ENCODE results near the gene TARP.

Gene TARP

GRCh38 chr7:38273286-38273995 is at the start of gene TARP:
Gene TARP, minus strand, starts transcription at chr7:38273636.
- DNase-seq: no peak

DNA sequence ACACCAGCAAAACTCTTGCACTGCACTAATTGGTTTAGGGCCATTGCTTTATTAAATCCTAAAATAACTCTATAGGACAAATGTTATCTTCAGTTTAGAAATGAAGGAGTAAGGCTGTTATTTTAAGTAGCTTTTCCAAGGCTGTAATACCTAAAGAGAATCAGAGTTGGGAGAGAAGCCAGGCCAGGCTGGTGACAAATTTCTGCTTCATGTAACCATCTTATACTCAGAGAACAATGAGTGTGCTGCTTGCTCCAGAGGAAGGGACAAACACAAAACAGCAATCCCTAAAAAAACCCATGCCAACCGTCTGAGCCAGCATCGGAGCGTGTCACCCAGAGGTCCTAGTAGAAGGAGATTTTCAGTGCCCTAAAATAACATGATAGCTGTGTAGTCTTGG is 49.7 kb upstream of the TARP start:
- no peak for DNase-seq

DNA sequence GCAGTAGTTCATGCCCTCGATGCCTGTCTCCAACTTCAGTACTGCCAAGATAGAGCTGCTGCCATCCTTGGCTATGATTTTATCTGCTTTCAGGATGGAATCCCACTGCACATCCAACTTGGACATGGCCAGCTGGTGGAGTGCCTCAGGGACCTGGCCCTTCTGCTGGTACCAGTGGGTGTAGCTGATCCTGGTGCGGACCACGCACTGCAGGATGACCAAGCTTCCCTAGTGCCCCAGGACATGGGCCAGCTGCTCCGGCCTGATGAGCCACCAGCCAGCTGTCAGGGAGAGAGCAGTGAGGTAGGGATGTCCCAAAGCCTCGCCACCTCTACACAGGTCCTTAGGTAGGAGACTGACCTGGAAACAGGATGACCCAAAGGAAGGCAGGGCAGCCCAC is 49.0 kb upstream of the TARP start:
- no peak for DNase-seq

GRCh38 chr7:38321967-38322366 is 48.5 kb upstream of the TARP start:
- no peak for DNase-seq

- no peak for DNase-seq
Measured at GRCh38 chr7:38321515-38321944, 48.1 kb upstream of the TARP start.

- no peak for DNase-seq
Measured at GRCh38 chr7:38321050-38321449, 47.6 kb upstream of the TARP start.

DNA sequence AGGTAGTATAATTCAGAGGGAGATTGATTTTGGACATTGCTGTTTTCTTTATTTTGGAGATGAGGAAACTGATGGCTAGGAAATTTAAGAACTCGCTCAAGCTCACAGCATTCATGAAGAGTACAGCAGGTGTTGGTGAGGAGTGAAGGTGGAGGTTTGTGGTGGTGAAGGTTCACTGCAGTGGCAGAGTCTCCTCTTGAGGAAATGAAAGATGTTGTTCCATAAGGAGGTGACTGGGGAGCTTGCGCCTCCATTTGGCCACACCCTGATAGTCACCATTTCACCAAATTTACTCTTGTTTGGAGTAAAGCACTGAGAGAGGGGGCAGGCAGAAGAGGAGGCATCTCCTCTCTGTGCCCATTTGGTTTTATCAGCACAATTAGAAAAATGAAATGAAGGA is 46.4 kb upstream of the TARP start:
- no peak for DNase-seq

DNA sequence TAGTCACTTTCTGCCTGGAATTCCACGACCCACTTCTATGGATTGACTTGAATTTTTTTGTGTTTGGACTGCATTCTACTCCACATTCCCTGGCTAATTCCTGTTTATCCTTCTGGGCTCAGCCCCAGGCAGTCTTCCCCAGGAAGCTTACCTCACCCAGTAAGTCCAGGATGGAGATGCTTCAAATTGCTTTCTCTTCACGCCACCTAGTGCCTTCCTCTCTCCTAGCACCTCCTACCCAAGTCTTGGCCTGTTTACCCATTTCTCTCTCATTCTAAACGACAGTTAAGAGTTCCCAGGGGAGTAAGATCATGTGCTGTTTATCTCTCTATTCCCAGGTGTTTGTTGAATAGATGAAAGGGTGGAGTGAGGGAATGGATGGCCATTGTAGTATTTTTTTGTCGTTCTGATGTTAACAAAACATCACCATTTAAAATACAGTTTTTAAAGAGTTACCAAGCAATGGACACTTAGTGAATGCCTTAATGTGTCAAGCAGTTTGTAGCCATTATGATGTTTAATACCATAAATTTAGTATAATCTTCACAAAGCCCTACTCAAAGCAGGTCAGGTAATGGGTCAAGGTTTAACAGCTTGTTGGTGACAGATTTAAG is 45.5 kb upstream of the TARP start:
- peak; percentile 59 for DNase-seq

DNA sequence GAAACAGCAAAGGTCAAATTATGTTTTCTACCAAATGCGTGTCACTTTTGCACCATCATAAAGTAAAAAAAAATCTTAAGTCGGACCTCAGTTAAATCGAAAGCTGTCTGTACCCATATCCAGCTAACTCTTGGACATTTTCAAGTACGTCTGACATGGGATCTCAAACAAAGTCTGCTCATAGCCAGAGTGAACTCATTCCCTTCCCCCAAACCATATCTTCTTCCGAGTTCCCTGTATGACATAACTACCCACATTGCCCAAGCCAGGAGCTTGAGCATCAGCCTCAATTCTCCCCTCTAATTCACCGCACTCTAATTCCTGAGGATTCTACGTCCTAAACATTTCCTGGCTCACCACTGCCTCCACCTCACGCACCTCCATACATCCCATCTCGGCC is 44.8 kb upstream of the TARP start:
- no peak for DNase-seq

- DNase-seq: peak; percentile 41
Measured at GRCh38 chr7:38317515-38317914, 44.1 kb upstream of the TARP start.

DNA sequence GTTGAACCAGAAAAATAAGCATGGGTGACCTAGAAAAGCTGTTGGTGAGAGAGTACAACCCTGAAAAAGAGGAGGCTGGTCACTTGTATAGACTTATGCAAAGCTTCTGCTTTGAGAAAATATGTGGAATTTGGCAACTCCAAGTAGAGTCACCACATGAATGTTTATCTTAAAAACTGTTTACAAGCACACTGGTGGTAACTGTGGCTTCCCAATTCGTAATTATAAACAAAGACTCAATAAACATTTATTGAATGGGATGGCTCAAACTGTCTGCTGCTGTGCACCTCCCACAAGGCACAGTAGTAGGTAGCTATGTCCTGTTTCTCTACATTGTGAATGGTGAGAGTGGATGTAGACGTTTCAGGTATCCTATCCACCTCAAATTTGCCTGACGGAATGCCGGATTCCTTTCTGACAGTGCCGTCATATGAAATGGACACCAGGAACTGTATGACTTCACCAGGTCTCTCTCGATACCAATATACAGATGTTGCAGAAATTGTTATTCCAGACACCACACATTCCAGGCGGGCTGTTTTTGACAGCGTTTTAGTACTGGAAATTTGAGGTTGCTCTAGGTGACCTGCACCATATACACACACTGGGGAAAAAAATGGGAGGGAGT is 43.4 kb upstream of the TARP start:
- DNase-seq: no peak

GRCh38 chr7:38315410-38315809 is 42.0 kb upstream of the TARP start:
- DNase-seq: no peak

GRCh38 chr7:38312821-38313220 is 39.4 kb upstream of the TARP start:
- no peak for DNase-seq

DNA sequence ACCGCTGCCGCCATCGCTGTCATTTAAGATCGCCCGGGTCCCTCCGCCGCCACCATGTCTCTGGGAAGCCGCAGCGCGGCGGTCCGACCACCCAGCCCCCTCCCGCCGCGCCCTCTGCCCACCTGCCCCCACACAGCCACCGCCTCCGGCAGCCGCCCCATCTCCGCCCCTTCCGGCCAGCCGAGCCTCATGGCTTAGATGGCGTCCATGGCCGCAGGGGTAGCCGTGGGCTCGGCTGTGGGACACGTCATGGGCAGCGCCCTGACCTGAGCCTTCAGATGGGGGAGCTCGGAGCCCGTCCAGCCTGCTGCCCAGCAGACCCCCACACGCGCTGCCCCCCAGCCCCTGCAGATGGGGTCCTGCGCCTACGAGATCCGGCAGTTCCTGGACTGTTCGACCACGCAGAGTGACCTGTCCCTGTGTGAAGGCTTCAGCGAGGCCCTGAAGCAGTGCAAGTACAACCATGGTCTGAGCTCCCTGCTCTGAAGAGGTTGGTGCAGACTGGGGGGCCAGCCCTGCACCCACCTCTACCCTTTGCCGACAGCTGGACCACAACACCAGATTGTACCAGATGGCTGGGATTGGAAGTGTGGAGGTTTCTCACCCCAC is 38.0 kb upstream of the TARP start:
- DNase-seq: peak; percentile 42

DNA sequence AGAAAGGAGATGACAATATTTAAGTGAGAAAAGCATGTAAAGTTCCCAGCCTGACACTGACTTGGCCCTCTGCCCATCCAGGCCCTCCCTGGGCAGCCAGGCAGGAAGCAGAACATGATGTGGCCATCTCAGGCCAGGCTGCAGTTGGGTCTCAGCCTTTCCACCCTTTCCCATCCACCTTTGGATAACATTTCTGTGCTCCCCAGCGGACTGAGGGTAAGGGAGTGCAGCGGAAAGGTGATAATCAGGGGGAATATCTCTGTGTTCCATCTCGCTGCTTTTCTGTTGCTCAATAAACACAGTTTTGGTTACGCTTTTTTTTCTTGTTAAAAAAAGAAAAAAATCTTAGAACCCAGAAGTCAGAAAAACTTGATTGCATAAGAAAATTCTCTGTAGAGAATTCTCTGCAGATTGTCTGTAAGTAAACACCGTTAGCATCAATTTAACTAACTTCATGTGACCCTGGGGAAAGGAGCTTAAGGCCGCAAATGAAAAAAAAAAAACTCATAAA is 37.2 kb upstream of the TARP start:
- DNase-seq: peak; percentile 53

DNA sequence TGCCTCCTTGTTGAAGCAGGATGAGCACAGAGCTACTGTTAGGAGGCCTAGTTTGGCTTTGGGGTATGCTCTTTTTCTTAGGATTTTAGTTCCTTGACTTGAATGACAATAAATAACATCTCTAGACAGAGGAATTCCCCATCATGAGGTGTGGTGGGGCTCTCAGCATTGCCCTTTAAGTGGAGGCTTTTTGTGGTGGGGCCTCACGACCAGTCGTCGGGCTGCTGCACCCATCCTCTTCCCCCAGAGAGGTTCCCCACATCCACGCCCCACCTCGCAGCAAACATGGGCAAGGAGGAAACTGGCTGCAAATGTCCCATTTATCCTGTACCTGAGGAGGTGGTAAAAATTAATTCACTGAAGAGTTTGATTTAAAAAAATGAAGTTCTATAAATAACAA is 36.1 kb upstream of the TARP start:
- no peak for DNase-seq

GRCh38 chr7:38308140-38308539 is 34.7 kb upstream of the TARP start:
- DNase-seq: no peak

GRCh38 chr7:38307640-38308039 is 34.2 kb upstream of the TARP start:
- no peak for DNase-seq

DNA sequence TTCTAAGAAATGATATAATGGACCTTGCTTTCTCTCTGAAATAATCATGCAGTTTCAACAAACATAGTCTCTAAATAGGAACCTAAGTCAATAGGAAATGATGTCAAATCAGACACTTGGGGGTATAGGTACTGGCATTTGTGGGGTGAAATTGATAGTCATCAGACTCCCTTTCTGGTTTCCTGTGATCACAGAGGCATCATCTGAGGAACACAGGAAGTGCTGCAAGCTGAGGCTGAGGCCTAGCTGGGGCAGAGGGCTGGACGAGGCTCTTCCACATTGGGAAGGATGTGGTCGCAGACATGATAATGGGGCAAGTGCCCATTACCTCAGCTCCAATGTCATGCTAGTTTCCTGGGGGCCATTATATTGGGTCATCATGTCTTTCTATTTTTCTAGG is 33.5 kb upstream of the TARP start:
- DNase-seq: no peak

DNA sequence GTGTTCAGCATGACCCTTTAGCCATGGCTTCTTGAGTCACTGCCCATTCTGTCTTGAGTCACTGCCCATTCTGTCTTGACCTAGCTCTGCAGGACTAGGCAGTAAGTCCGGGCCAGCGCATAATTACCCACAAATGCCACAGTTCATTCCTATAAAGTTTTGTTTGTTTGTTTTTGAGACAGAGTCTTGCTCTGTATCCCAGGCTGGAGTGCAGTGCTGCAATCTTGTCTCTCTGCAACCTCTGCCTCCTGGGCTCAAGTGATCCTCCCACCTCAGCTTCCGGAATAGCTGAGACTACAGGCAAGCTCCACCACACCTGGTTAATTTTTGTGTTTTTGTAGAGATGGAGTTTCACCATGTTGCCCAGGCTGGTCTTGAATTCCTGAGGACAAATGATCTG is 32.7 kb upstream of the TARP start:
- DNase-seq: no peak

DNA sequence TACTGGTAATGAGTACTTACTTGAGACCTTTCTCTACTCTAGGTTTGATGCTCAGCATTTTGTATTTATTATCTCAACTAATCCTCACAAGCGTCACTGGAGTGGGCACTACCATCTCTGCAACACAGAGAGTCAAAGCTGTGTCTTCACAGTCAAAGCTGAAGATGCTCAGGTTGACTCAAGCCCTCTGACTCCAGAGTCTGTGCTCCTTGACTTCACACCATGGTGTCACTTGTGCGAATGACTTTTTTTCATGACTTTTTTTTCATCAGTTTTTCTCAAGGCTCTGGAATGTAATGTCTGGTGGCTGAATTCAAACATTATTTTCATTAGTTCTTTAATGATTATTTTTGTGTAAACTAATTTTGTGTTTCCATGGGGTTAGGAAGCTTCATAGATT is 30.4 kb upstream of the TARP start:
- no peak for DNase-seq

DNA sequence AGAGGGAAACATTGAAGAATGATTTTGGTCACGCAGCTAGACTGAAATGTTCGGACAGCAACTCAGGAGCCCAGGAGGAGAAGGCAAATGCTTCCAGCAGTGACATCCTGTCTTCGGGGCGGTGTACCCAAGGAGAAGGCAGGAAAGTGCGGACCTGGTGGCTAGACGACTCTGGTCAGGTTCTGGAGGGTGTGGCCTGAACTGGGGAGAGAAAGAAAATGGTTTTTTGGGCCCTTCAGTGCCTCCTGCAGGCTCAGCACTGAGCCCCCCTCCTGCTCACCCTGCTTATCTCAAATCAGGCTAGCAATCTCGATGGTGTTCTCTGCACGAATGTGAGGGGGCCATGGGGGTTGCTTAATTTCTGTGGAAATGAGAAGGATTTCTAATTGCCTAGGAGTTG is 26.7 kb upstream of the TARP start:
- DNase-seq: no peak

DNA sequence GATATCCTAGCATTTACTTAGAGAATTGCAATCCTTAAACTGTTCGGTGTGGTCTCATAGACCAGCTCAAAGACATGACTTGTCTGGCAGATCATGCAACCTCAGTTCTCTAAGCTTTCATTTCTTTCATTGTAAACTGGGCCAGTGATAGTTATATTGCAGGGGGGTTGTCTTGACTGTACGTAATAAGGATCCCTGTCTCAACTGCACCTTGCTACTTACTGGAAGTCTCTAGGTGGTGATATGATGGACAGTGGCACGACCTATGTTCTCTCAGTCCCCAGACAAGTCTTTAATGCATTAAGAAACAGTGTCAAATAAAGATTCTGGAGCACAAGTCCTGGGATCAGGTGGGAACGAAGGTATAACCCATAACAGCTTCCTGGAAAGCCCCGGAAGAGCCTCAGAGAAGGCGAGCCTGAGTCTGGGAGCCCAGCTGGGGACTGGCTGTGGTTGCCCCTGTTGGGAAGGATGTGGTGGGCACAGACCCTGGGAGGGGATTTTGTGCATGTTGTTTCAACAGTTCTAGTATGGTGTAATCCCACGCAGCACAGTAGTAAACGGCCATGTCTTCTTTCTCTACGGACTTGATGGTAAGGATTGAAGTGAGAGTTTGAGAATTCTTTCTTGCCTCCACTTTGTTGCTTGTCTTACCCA is 26.0 kb upstream of the TARP start:
- no peak for DNase-seq

Data from femur (tissue), 1 donor.